HG03520 (cell line): ENCODE measurements around the gene SLC35F2.
"Not testable (repeated sequence)": the region's sequence is repeated elsewhere in the genome, so short reads cannot be mapped to it uniquely, and the experiment has no call there.

ENCODE experiments used
- ATAC-seq: cut with Tn5 transposase; IDR thresholded peaks from one replicate; pipeline ENCODE4 v1.9.1; 2021; ENCODE audit warnings: mild to moderate bottlenecking, moderate library complexity; ENCODE audit not compliant: unreplicated experiment

Gene SLC35F2

DNA sequence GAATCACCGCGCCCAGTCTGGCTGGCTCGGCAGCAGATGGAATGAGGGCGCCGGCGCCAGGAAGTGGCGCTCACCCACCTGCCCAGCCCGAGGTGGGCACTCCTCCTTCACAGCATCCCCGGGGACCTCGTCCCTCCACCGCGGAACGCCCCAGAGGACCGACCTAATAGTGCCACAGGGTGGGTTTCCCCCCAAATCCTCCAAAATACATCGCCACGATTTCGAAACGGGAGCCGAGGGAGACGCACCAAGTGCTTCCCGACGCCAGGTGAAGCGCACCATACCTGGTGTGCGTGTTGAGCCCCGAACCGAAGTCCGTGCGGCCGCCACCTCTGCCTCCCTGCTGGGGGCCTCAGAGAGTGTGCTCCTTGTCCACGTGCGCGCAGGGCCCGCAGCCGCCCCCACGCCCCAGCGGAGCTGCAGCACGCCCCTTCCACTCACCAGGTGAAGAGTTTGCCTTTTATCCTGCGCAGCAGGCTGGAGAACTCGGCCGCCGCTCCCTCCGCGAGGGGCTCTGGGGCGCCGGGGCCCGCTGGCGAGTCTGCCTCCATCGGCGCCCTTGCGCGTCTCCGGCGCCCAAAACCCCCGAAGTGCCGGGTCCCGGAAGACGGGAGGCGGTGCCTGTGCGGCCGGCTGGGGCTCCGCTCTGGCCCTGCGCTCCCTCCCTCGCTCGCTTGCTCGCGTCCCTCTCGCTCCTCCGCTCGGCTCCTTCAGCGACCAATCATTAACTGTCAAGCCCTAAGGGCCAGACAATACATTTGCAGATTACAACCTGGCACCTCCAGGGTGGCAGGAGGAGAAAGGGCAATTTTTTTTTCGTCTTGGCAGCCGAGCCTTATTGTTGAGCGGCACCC, at the start of gene SLC35F2:
SLC35F2 (minus strand) TSS at position 571 of the 854 bp plus-strand sequence; CDS start at position 551, 20 bp downstream.
- peak; percentile 91 for ATAC-seq

- no peak for ATAC-seq
Observed at GRCh38 chr11:107908211-107908610, 49.6 kb upstream of the SLC35F2 start.

- ATAC-seq: peak; percentile 80
Observed at GRCh38 chr11:107898270-107898669, 39.7 kb upstream of the SLC35F2 start.

DNA sequence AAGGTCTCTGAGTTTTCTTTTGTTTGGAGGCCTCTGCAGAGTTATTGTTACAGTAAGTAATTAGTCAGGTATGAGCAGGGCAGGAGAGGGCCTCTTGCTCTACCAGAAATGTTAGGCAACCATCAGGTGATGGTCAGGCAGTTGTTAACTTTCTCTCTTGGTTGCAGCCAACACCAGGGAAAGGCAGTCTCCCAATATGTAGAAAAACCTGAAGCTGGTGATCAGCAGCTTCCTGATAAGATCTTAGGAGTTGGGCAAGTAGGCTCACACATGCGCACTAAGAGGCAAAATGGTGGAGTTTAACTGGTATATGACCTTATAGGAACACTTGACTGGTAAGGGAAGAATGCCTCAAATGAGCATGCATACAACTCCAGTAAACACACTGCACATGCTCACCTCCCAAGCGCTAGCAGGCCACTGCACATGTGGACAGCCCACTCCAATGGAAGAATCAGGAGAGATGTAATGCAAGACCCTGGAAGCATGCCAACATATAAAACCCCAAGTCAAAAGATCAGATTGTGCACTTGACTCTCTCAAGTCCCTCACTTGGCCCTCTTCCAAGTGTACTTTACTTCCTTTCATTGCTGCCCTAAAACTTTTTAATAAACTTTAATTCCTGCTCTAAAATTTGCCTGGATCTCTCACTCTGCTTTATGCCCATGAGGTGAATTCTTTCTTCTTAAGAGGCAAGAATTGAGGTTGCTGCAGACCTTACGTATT, 23.7 kb upstream of the SLC35F2 start:
- ATAC-seq: no peak

GRCh38 chr11:107881471-107881870, 22.9 kb upstream of the SLC35F2 start:
- ATAC-seq: not testable (repeated sequence)

- no peak for ATAC-seq
Observed at GRCh38 chr11:107876141-107876540, 17.6 kb upstream of the SLC35F2 start.

GRCh38 chr11:107864591-107864990, 6.0 kb upstream of the SLC35F2 start:
- no peak for ATAC-seq

DNA sequence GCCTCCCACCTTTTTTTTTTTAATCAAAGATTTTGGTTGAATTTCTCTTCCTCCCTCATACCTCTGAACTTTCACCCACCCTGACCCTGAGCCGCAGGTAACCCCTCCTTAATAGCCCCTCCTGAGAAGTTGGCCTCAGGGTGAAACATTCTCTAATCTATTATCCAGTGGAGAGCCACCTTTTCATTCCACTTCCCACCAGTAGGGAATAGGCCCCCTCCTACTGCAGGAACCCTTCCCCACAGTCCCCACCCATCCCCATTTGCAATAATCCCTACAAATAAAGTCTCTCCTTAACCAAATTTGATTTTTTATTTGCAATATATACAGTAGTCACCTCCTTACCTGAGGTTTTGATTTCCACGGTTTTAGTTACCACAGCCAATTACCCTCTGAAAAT, 2.1 kb upstream of the SLC35F2 start:
- ATAC-seq: no peak

- not testable (repeated sequence) for ATAC-seq
Observed at GRCh38 chr11:107860240-107860620, 1.6 kb upstream of the SLC35F2 start.

- no peak for ATAC-seq
Observed at GRCh38 chr11:107859459-107860239, 1.1 kb upstream of the SLC35F2 start.

DNA sequence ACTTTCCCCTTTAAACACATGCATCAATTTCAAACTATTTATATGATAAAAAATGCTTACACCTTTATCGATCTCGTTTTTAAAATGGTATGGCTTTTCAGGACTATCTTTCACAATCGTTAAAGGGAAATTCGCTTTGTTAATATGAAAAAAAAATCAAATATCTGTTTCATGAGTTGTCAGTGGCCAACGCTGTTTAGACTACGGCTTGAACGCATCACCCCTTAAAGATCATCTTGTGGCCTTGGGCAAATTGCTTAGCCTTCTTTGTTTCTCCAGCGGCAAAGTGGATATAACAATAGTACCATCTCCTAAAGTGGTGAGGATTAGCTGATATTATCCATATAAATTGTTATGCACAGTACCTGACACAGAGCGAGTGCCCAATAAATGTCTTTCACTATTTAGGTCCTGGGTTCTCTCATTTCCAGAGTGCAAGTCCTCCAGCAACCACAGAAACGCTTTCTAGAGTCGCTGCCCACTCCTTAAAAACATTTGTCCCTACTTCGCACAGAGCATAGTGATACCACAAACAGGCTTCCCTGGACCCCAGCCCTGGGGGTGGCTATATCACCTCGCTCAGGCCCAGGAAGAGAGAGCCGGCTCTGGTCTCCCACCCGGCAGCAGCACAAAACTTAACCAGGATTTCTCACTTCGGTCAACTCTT, 904 bp downstream of the SLC35F2 start:
- peak; percentile 2 for ATAC-seq

DNA sequence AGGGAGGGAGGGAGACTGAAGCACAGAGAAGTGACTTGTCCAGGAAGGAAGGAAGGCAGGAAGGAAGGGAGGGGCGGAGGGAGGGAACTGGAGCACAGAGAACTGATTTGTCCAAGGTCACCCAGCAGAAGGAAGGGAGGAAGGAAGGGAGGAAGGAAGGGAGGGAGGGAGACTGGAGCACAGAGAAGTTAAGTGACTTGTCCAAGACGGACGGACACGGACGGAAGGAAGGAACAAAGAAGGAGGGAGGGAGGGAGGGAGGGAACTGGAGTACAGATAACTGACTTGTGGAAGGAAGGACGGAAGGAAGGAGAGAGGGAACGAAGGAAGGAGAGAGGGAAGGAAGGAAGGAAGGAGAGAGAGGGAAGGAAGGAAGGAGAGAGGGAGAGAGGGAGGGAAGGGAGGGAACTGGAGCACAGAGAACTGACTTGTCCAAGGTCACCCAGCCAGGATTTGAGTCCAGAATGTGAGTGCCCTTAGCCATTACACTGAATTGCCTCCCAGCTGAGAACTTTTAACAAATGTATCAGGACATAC, 1.5 kb downstream of the SLC35F2 start:
- no peak for ATAC-seq

GRCh38 chr11:107856180-107856980, 2.2 kb downstream of the SLC35F2 start:
- no peak for ATAC-seq

GRCh38 chr11:107853070-107853469, 5.5 kb downstream of the SLC35F2 start:
- no peak for ATAC-seq

DNA sequence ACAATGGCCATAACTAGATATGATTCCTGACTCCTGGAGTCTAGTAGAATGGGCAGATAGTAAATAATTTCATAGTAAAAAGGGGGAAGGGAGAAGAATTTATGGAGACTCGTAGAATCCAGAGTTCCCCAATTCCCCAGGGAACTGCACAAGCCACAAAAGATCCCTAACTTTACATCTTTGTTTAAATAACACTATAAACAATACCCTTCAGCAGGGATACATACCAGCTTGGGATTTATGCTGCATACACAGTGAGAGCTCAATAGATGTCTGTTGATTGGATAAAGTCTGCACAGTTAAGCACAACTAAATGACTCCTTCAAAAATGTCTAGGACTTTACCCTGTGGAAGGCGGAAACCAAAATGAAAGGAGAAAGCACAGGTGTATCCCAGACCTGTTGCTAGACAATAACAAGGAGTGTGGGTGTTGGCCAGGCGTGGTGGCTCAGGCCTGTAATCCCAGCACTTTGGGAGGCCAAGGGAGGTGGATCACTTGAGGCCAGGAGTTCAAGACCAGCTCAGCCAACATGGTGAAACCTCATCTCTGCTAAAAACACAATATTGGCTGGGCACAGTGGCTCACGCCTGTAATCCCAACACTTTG, 6.8 kb downstream of the SLC35F2 start:
- ATAC-seq: no peak

DNA sequence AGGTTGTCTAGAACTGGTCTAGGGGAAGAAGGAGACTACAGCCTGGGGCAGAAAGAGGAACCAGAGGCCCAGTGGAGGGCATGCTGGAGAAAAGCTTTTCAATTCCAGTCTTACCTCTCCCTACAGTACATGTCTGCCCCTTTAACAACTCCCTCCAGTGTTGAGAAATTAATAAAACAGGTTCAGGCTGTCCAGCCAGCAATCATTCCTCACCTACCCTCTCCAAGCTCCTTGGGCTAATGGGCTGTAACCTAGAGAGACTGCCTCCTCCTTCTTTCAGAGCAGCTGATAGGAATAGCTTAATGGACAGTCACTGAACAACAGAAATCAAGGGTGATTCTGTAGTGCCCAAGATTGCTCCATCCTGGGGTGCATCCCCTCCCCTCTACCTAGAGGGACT, 8.8 kb downstream of the SLC35F2 start:
- ATAC-seq: no peak

DNA sequence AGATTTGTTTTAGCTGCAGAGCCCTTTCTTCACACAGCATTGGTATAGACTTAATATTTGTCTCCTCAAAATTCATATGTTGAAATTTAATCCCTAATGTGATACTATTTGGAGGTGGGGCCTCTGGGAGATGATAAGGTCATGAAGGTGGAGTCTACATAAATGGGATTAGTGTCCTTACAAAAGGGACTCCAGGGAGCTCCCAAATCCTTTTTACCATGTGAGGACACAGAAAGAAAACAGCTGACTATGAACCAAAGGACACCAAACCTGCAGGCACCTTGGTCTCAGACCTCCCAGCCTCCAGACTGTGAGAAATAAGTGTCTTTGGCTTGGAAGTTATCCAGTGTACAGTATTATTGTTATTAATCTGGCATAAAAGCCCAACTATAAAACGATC, 10.2 kb downstream of the SLC35F2 start:
- ATAC-seq: no peak

DNA sequence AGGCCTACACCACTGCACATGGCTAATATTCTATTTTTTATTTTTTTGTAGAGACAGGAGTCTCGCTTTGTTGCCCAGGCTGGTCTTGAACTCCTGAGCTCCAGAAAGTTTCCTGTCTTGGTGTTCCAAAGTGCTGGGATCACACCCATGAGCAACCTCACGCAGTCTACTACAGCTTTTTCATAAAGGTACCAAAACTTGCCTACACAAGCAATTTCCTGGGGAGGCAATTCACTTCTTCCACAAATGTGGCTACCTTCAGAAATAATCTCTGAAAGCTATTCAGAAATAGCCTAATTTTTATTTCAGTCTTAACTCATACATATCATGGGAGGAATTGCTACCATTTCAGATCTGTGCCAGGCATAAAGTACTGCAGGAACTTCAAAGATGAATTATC, 11.4 kb downstream of the SLC35F2 start:
- ATAC-seq: no peak

DNA sequence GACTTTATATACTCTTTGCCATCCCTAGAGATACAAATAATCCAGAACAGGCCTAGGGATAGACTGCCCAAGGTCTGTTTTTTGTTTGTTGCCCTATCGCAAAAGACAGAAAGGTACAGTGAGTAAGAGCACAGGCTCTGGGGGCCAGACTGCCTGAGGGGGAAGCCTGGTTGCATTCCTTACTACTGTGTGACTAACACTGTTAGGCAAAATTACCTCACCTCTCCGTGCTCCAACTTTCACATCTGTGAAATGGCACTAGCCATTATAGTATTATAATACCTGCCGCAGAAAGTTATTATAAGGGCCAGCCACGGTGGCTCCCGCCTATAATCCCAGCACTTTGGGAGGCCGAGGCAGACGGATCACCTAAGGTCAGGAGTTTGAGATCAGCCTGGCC, 14.5 kb downstream of the SLC35F2 start:
- no peak for ATAC-seq
